ENCODE measurements around the gene TMEM213. TPM values are rescaled to one million over a fixed set of nuclear protein-coding genes. Genes with fewer than 3 reads are reported as not detected.

Gene TMEM213
- total and polyA plus RNA-seq, 2 of the 8 experiments (the other 6 are each of a cell fraction or from before 2014, with no cell fraction given), result 0.21 to 0.67 TPM

GRCh38 chr7:138864667-138865066 lies 66.9 kb downstream of the TMEM213 start:
- Histone ChIP-seq H3K4me3 (ENCODE audit: extremely low read depth in 1 of 4, insufficient read depth in 2 of 4, low read depth in 3 of 4, low read length in 4 of 4) (no peak overlapping the region), H2BK120ac (replicated peaks; ENCODE audit: low read depth, low read length) (no peak overlapping the region), H2BK5ac (ENCODE audit: low read depth, low read length) (no peak overlapping the region), H3K4ac (replicated peaks; ENCODE audit: insufficient read length, low read depth, low read length) (no peak overlapping the region), H3K9me3 (ENCODE audit: insufficient read depth in 2 of 2, low read depth in 1 of 2, low read length in 1 of 2) (no peaks in the 10 kb centered on the region), H4K8ac (ENCODE audit: extremely low read depth, insufficient read depth, low read length) (no peak overlapping the region), H4K91ac (replicated peaks; ENCODE audit: insufficient read length, low read length) (no peak overlapping the region), H3K79me2 (ENCODE audit: control insufficient read depth in 1 of 2, insufficient read depth in 2 of 2, low read length in 2 of 2) (no peaks in the 10 kb centered on the region), H3K18ac (ENCODE audit: extremely low read depth, low read length) (no peak overlapping the region), H3K9ac (replicated peaks in 1 of 4; ENCODE audit: extremely low read depth in 1 of 4, low read depth in 3 of 4, low read length in 3 of 4) (no peak overlapping the region), H2AK5ac (ENCODE audit: low read depth, low read length) (no peak overlapping the region), H2BK12ac (ENCODE audit: low read depth, low read length) (no peak overlapping the region), H3K27me3 (replicated peaks in 1 of 4; ENCODE audit: control insufficient read depth in 3 of 4, extremely low read depth in 1 of 4, insufficient read depth in 3 of 4, low read length in 3 of 4) (no peaks in the 10 kb centered on the region), H3K4me2 (ENCODE audit: insufficient read depth in 1 of 2, low read depth in 2 of 2, low read length in 2 of 2) (no peak overlapping the region), H2AFZ (ENCODE audit: low read length) (no peak overlapping the region), H3K56ac (replicated peaks; ENCODE audit: insufficient read length, low read depth, low read length) (no peak overlapping the region), H3K36me3 (ENCODE audit: control insufficient read depth in 2 of 4, insufficient read depth in 4 of 4, low read length in 3 of 4) (peaks cover 7 to 30% (median 15%) of the 10 kb centered on the region in 4 experiments; a peak in 5 of 8 replicates), H4K5ac (ENCODE audit: insufficient read length, low read depth, low read length) (no peak overlapping the region), H4K20me1 (replicated peaks in 1 of 2; ENCODE audit: control insufficient read depth in 1 of 2, insufficient read depth in 2 of 2, low read length in 2 of 2) (no peaks in the 10 kb centered on the region), H2BK20ac (ENCODE audit: low read length) (no peak overlapping the region), H3K27ac (ENCODE audit: low read depth, low read length) (no peak overlapping the region), H3K14ac (ENCODE audit: insufficient read length) (no peak overlapping the region), H3K23ac (ENCODE audit: insufficient read length) (no peak overlapping the region), H3K23me2 (ENCODE audit: low read depth, low read length) (no peaks in the 10 kb centered on the region), H2BK15ac (ENCODE audit: low read length) (no peak overlapping the region), H3K4me1 (replicated peaks in 1 of 4; ENCODE audit: control insufficient read depth in 3 of 4, insufficient read depth in 4 of 4, low read length in 3 of 4) (no peaks in the 10 kb centered on the region), H3K79me1 (ENCODE audit: low read depth, low read length) (no peaks in the 10 kb centered on the region)
- FAIRE-seq (no peak), DNase-seq (ENCODE audit: low read depth in 1 of 2, low spot score in 2 of 2) (no peak)
- ChIA-PET CTCF (ENCODE audit: partially characterized antibody) (no interaction called here), POLR2A (ENCODE audit: partially characterized antibody) (no interaction called here)
- WGBS, 2 experiments (ENCODE audit: extremely low coverage in 1 of 2, insufficient coverage in 1 of 2, insufficient read length in 1 of 2, insufficient replicate concordance in 2 of 2, low coverage in 1 of 2, low lambda C conversion rate in 2 of 2, missing lambda C conversion rate in 1 of 2), result 89% methylated on average over 3 of the region's 3 CpGs; no CpG with 5 or more reads in 1 of the 2 experiments
- TF ChIP-seq HDAC2 (IDR thresholded peaks at IDR 0.05; ENCODE audit: borderline replicate concordance in 1 of 2, low read depth in 2 of 2, low read length in 2 of 2) (no peak), SRF (IDR thresholded peaks at IDR 0.05; ENCODE audit: low read depth, low read length) (no peak), ATF3 (IDR thresholded peaks at IDR 0.05; ENCODE audit: insufficient read depth, low read depth, low read length) (no peak), HDAC6 (IDR thresholded peaks at IDR 0.05; ENCODE audit: low read depth, low read length) (no peak), RFX5 (IDR thresholded peaks at IDR 0.05; ENCODE audit: borderline replicate concordance, low read depth, low read length) (no peak), EGR1 (IDR thresholded peaks at IDR 0.05; ENCODE audit: borderline replicate concordance, low read depth, low read length) (no peak), TAF1 (IDR thresholded peaks at IDR 0.05; ENCODE audit: low read depth, low read length) (no peak), TBP (IDR thresholded peaks at IDR 0.05; ENCODE audit: low read depth, low read length) (no peak), SIN3A (conservative IDR thresholded peaks at IDR 0.05 in 1 of 2, IDR thresholded peaks at IDR 0.05 in 1 of 2; ENCODE audit: low read depth in 1 of 2, low read length in 2 of 2) (no peak), SIX5 (IDR thresholded peaks at IDR 0.05; ENCODE audit: low read depth, low read length) (no peak), CHD2 (IDR thresholded peaks at IDR 0.05; ENCODE audit: low read length) (no peak)
- TF ChIP-seq, protein P1, sequence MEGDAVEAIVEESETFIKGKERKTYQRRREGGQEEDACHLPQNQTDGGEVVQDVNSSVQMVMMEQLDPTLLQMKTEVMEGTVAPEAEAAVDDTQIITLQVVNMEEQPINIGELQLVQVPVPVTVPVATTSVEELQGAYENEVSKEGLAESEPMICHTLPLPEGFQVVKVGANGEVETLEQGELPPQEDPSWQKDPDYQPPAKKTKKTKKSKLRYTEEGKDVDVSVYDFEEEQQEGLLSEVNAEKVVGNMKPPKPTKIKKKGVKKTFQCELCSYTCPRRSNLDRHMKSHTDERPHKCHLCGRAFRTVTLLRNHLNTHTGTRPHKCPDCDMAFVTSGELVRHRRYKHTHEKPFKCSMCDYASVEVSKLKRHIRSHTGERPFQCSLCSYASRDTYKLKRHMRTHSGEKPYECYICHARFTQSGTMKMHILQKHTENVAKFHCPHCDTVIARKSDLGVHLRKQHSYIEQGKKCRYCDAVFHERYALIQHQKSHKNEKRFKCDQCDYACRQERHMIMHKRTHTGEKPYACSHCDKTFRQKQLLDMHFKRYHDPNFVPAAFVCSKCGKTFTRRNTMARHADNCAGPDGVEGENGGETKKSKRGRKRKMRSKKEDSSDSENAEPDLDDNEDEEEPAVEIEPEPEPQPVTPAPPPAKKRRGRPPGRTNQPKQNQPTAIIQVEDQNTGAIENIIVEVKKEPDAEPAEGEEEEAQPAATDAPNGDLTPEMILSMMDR (IDR thresholded peaks at IDR 0.05; ENCODE audit: control extremely low read depth in 1 of 3, insufficient read depth in 1 of 3, low read depth in 1 of 3, low read length in 3 of 3), result no peak

Measured in H1 (cell line).